HepG2 (cell line): ENCODE measurements around the gene CCDC106. TPM values are rescaled to one million over a fixed set of nuclear protein-coding genes. Genes with fewer than 3 reads are reported as not detected.

Source experiments
- ATAC-seq: fragments of 200-7000 bp; cut with Tn5 transposase; 3 replicates; pipeline ENCODE4 v1.9.1; 2020; ENCODE audit warnings: mild to moderate bottlenecking, moderate library complexity
- BruUV-seq: library from RNA; stranded (reverse); fragments of 400-500 nt; replicated peaks from 2 replicates; lab custom pipeline; 2021; lab: Mats Ljungman, UMichigan
- CTCF ChIA-PET: fragments of 300-600 bp; formaldehyde crosslinking; extraction: SDS; loops from one replicate; lab custom pipeline; 2021; ENCODE audit warnings: low total read pairs, inconsistent platforms, low intra/inter-chr PET ratio; lab: Yijun Ruan, JAX
- POLR2A ChIA-PET: fragments of 350-600 bp; sonication (Branson Sonifier 250); formaldehyde crosslinking; loops from one replicate; lab custom pipeline; 2020; ENCODE audit warnings: antibody characterized with exemption, inconsistent platforms; lab: Yijun Ruan, JAX
- DNase-seq: peaks from one replicate; pipeline ENCODE4 v3.0.0-alpha.2; 2015; ENCODE audit warnings: low spot score
- FAIRE-seq: peaks from 3 replicates; lab custom pipeline; 2011; peaks lifted over from hg19 to GRCh38; lab: Jason Lieb, UNC
- H2AFZ ChIP-seq: one replicate; pipeline ENCODE4 v1.6.1; 2011; ENCODE audit warnings: low read length, inconsistent platforms
- H3K27ac ChIP-seq: fragments of 300-600 bp; 3 replicates; pipeline ENCODE4 v1.8.0; 2011; ENCODE audit warnings: mixed run types, mild to moderate bottlenecking, mixed read lengths, low read length, inconsistent platforms; ENCODE audit not compliant: insufficient read depth; ENCODE audit errors: extremely low read length
- H3K27me3 ChIP-seq, 2 experiments: fragments of 200-600 bp in 1 of 2; 2 replicates in 1 of 2; 3 replicates in 1 of 2; pipeline versions ENCODE4 v1.6.0 to v1.8.0; 2011; ENCODE audit warnings: low read length in 2 of 2, mild to moderate bottlenecking in 2 of 2, moderate library complexity in 2 of 2, inconsistent platforms in 1 of 2; ENCODE audit not compliant: insufficient read depth in 2 of 2, control insufficient read depth in 1 of 2
- H3K36me3 ChIP-seq, 2 experiments: fragments of 200-600 bp in 1 of 2; replicated peaks in 1 of 2; 2 replicates in 1 of 2; 3 replicates in 1 of 2; pipeline versions ENCODE4 v1.5.1 to v1.8.0; 2011; ENCODE audit warnings: low read length in 2 of 2, inconsistent platforms in 1 of 2; ENCODE audit not compliant: insufficient read depth in 2 of 2, control insufficient read depth in 1 of 2
- H3K4me1 ChIP-seq: 2 replicates; pipeline ENCODE4 v1.5.1; 2012; ENCODE audit warnings: low read length, inconsistent platforms; ENCODE audit not compliant: insufficient read depth
- H3K4me2 ChIP-seq: 2 replicates; pipeline ENCODE4 v1.6.0; 2011; ENCODE audit warnings: low read depth, low read length, inconsistent platforms
- H3K4me3 ChIP-seq, 3 experiments: fragments of 200-600 bp in 1 of 3; sonication (generic), shearing (Covaris generic) in 1 of 3; replicated peaks in 1 of 3; 2 replicates each; pipeline ENCODE4 v1.5.1; 2011 to 2016; ENCODE audit warnings: low read length in 3 of 3, inconsistent platforms in 2 of 3, low read depth in 2 of 3, mild to moderate bottlenecking in 2 of 3, control low read depth in 1 of 3, mixed read lengths in 1 of 3; ENCODE audit not compliant: insufficient read depth in 1 of 3
- H3K79me2 ChIP-seq: one replicate; pipeline ENCODE4 v1.6.1; 2011; ENCODE audit warnings: low read length, inconsistent platforms; ENCODE audit not compliant: insufficient read depth
- H3K9ac ChIP-seq: 2 replicates; pipeline ENCODE4 v1.6.0; 2011; ENCODE audit warnings: mild to moderate bottlenecking, low read depth, low read length, inconsistent platforms; ENCODE audit not compliant: insufficient read depth
- H3K9me3 ChIP-seq: 2 replicates; pipeline ENCODE4 v1.5.1; 2012; ENCODE audit warnings: mild to moderate bottlenecking, low read length
- H4K20me1 ChIP-seq: 2 replicates; pipeline ENCODE4 v1.6.0; 2011; ENCODE audit warnings: inconsistent platforms, mild to moderate bottlenecking, low read length, moderate library complexity; ENCODE audit not compliant: insufficient read depth
- KLF11 ChIP-seq: IDR thresholded peaks from 2 replicates; pipeline ENCODE4 v1.6.1; 2016; ENCODE audit warnings: missing compliant biosample characterization
- TBX3 ChIP-seq: fragments of 450-650 bp; IDR thresholded peaks from 2 replicates; pipeline ENCODE4 v1.6.1; 2017; ENCODE audit warnings: antibody characterized with exemption, mild to moderate bottlenecking, inconsistent platforms, borderline replicate concordance
- ZNF205 ChIP-seq: IDR thresholded peaks from 2 replicates; pipeline ENCODE4 v1.6.1; 2018; ENCODE audit warnings: missing biosample characterization, missing genetic modification reagents
- ZNF280D ChIP-seq: sonication (generic); formaldehyde crosslinking; IDR thresholded peaks from 2 replicates; pipeline ENCODE4 v1.5.1; 2020; ENCODE audit warnings: mild to moderate bottlenecking, missing genetic modification reagents
- ZNF615 ChIP-seq: sonication (generic); formaldehyde crosslinking; IDR thresholded peaks from 2 replicates; pipeline ENCODE4 v1.5.0; 2020; ENCODE audit warnings: mild to moderate bottlenecking, missing genetic modification reagents, borderline replicate concordance
- ZNF740 ChIP-seq: sonication (generic); formaldehyde crosslinking; IDR thresholded peaks from 2 replicates; pipeline ENCODE4 v1.4.0; 2020; ENCODE audit warnings: missing genetic modification reagents
- WGBS: methylation state at CpG from one replicate; pipeline ENCODE4 v1.1.6; 2017; ENCODE audit warnings: low lambda C conversion rate; 5-methylcytosine and 5-hydroxymethylcytosine counted together
- in situ Hi-C: cut with HindIII; loops from 2 replicates; pipeline ENCODE4 v1.10.0; 2017; ENCODE audit warnings: low pct_unique_long_range_greater_than_20kb; ENCODE audit not compliant: extremely low pct_ligation_motif_present
- intact Hi-C: fragments of 100-400 bp; cut with micrococcal nuclease; formaldehyde crosslinking; loops from one replicate; pipeline ENCODE4 v1.10.0; 2022; ENCODE audit not compliant: unreplicated experiment
- polyA plus RNA-seq, 8 experiments: library from polyadenylated mRNA; depleted of rRNA in 3 of 8; stranded (reverse) in 7 of 8; unstranded in 1 of 8; fragments of >200 nt; fragmentation: Illumina TruSeq in 4 of 8; extraction: Trizol in 4 of 8; gene quantifications; 2 replicates each; pipeline versions ENCODE4 v1.2.1 to v1.2.3, GENCODE V29; 2011 to 2016; ENCODE audit warnings: low read depth in 4 of 8, missing spikeins in 1 of 8, mixed read lengths in 1 of 8; ENCODE audit not compliant: insufficient read depth in 1 of 8
- total RNA-seq, 5 experiments: library from RNA; depleted of rRNA; stranded (reverse); fragments of >200 nt; fragmentation: Illumina TruSeq; extraction: Trizol; gene quantifications; 2 replicates each; pipeline ENCODE4 v1.2.3, GENCODE V29; 2016; ENCODE audit warnings: low read depth in 1 of 5
- TF ChIP-seq, protein P1 (sequence below): sonication (generic); formaldehyde crosslinking; IDR thresholded peaks from 2 replicates; pipeline ENCODE4 v1.4.0; 2020; ENCODE audit warnings: mild to moderate bottlenecking, missing genetic modification reagents

CCDC106 gene
- total and polyA plus RNA-seq, 2 of the 13 experiments (the other 11 are each of a cell fraction or from before 2014, with no cell fraction given), result 4.7 to 8.8 TPM

- Histone ChIP-seq H3K27me3 (no peaks in the 10 kb centered on the region), H3K27ac (no peak overlapping the region), H4K20me1 (no peaks in the 10 kb centered on the region), H3K9ac (no peak overlapping the region), H3K4me2 (no peak overlapping the region), H3K79me2 (no peaks in the 10 kb centered on the region), H3K4me1 (no peaks in the 10 kb centered on the region), H3K4me3 (no peak overlapping the region), H2AFZ (no peak overlapping the region), H3K36me3 (peaks cover 26 to 46% of the 10 kb centered on the region in 2 experiments; a peak in 4 of 5 replicates), H3K9me3 (no peaks in the 10 kb centered on the region)
- intact Hi-C loops, result no loop called here
- ATAC-seq (no peak), FAIRE-seq (no peak), DNase-seq (no peak)
- TF ChIP-seq ZNF740 (CRISPR knock-in tag) (no peak), ZNF615 (CRISPR knock-in tag) (no peak), TBX3 (no peak), ZNF280D (CRISPR knock-in tag) (no peak), ZNF205 (no peak), KLF11 (no peak)
- TF ChIP-seq, protein P1, sequence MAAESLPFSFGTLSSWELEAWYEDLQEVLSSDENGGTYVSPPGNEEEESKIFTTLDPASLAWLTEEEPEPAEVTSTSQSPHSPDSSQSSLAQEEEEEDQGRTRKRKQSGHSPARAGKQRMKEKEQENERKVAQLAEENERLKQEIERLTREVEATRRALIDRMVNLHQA (CRISPR knock-in tag), result no peak
- in situ Hi-C loops, result no loop called here
- ChIA-PET POLR2A (interaction anchor here (1.1 kb wide), 1 partner anchor 10 kb away, joined by 4 read pairs; no protein-coding TSS in a partner anchor), CTCF (no interaction called here)
- no TSS peak for BruUV-seq
- WGBS, result 97% methylated on average over 18 of the region's 20 CpGs
Measured at GRCh38 chr19:55693336-55693974, 45.4 kb downstream of the CCDC106 start.
